HepG2 (cell line): ENCODE measurements around the gene DEDD2. TPM values are rescaled to one million over a fixed set of nuclear protein-coding genes. Genes with fewer than 3 reads are reported as not detected.
A peak's percentile ranks its signal among the peaks of the same experiment; 100 is the strongest.

Experiments
- ATAC-seq: fragments of 200-7000 bp; cut with Tn5 transposase; 3 replicates; pipeline ENCODE4 v1.9.1; 2020; ENCODE audit warnings: mild to moderate bottlenecking, moderate library complexity
- BruUV-seq: library from RNA; stranded (reverse); fragments of 400-500 nt; replicated peaks from 2 replicates; lab custom pipeline; 2021; lab: Mats Ljungman, UMichigan
- CTCF ChIA-PET: fragments of 300-600 bp; formaldehyde crosslinking; extraction: SDS; loops from one replicate; lab custom pipeline; 2021; ENCODE audit warnings: low total read pairs, inconsistent platforms, low intra/inter-chr PET ratio; lab: Yijun Ruan, JAX
- POLR2A ChIA-PET: fragments of 350-600 bp; sonication (Branson Sonifier 250); formaldehyde crosslinking; loops from one replicate; lab custom pipeline; 2020; ENCODE audit warnings: antibody characterized with exemption, inconsistent platforms; lab: Yijun Ruan, JAX
- DNase-seq: peaks from one replicate; pipeline ENCODE4 v3.0.0-alpha.2; 2015; ENCODE audit warnings: low spot score
- FAIRE-seq: peaks from 3 replicates; lab custom pipeline; 2011; peaks lifted over from hg19 to GRCh38; lab: Jason Lieb, UNC
- H2AFZ ChIP-seq: one replicate; pipeline ENCODE4 v1.6.1; 2011; ENCODE audit warnings: low read length, inconsistent platforms
- H3K27ac ChIP-seq: fragments of 300-600 bp; 3 replicates; pipeline ENCODE4 v1.8.0; 2011; ENCODE audit warnings: mixed run types, mild to moderate bottlenecking, mixed read lengths, low read length, inconsistent platforms; ENCODE audit not compliant: insufficient read depth; ENCODE audit errors: extremely low read length
- H3K27me3 ChIP-seq, 2 experiments: fragments of 200-600 bp in 1 of 2; 2 replicates in 1 of 2; 3 replicates in 1 of 2; pipeline versions ENCODE4 v1.6.0 to v1.8.0; 2011; ENCODE audit warnings: low read length in 2 of 2, mild to moderate bottlenecking in 2 of 2, moderate library complexity in 2 of 2, inconsistent platforms in 1 of 2; ENCODE audit not compliant: insufficient read depth in 2 of 2, control insufficient read depth in 1 of 2
- H3K36me3 ChIP-seq, 2 experiments: fragments of 200-600 bp in 1 of 2; replicated peaks in 1 of 2; 2 replicates in 1 of 2; 3 replicates in 1 of 2; pipeline versions ENCODE4 v1.5.1 to v1.8.0; 2011; ENCODE audit warnings: low read length in 2 of 2, inconsistent platforms in 1 of 2; ENCODE audit not compliant: insufficient read depth in 2 of 2, control insufficient read depth in 1 of 2
- H3K4me1 ChIP-seq: 2 replicates; pipeline ENCODE4 v1.5.1; 2012; ENCODE audit warnings: low read length, inconsistent platforms; ENCODE audit not compliant: insufficient read depth
- H3K4me2 ChIP-seq: 2 replicates; pipeline ENCODE4 v1.6.0; 2011; ENCODE audit warnings: low read depth, low read length, inconsistent platforms
- H3K4me3 ChIP-seq, 3 experiments: fragments of 200-600 bp in 1 of 3; sonication (generic), shearing (Covaris generic) in 1 of 3; replicated peaks in 1 of 3; 2 replicates each; pipeline ENCODE4 v1.5.1; 2011 to 2016; ENCODE audit warnings: low read length in 3 of 3, inconsistent platforms in 2 of 3, low read depth in 2 of 3, mild to moderate bottlenecking in 2 of 3, control low read depth in 1 of 3, mixed read lengths in 1 of 3; ENCODE audit not compliant: insufficient read depth in 1 of 3
- H3K79me2 ChIP-seq: one replicate; pipeline ENCODE4 v1.6.1; 2011; ENCODE audit warnings: low read length, inconsistent platforms; ENCODE audit not compliant: insufficient read depth
- H3K9ac ChIP-seq: 2 replicates; pipeline ENCODE4 v1.6.0; 2011; ENCODE audit warnings: mild to moderate bottlenecking, low read depth, low read length, inconsistent platforms; ENCODE audit not compliant: insufficient read depth
- H3K9me3 ChIP-seq: 2 replicates; pipeline ENCODE4 v1.5.1; 2012; ENCODE audit warnings: mild to moderate bottlenecking, low read length
- H4K20me1 ChIP-seq: 2 replicates; pipeline ENCODE4 v1.6.0; 2011; ENCODE audit warnings: inconsistent platforms, mild to moderate bottlenecking, low read length, moderate library complexity; ENCODE audit not compliant: insufficient read depth
- AGO1 ChIP-seq: fragments of 200-400 bp; formaldehyde crosslinking; IDR thresholded peaks from 2 replicates; pipeline ENCODE4 v1.6.1; 2017; ENCODE audit warnings: mild to moderate bottlenecking, low read depth, low read length, moderate library complexity; ENCODE audit not compliant: poor library complexity, severe bottlenecking
- AGO2 ChIP-seq: fragments of 200-400 bp; formaldehyde crosslinking; optimal IDR thresholded peaks from 2 replicates; pipeline ENCODE3; 2017; ENCODE audit warnings: mild to moderate bottlenecking, low read depth, low read length, moderate library complexity
- HNF4A ChIP-seq: sonication (generic); formaldehyde crosslinking; IDR thresholded peaks from 2 replicates; pipeline ENCODE4 v1.4.0; 2020; ENCODE audit warnings: missing genetic modification reagents
- KMT2B ChIP-seq: IDR thresholded peaks from 2 replicates; pipeline ENCODE4 v1.6.1; 2016; ENCODE audit warnings: missing genetic modification reagents, missing compliant biosample characterization
- POLR2G ChIP-seq: fragments of 200-400 bp; formaldehyde crosslinking; IDR thresholded peaks from 2 replicates; pipeline ENCODE4 v1.6.1; 2018; ENCODE audit warnings: mild to moderate bottlenecking, low read depth, low read length, moderate library complexity
- RXRA ChIP-seq: sonication (generic); formaldehyde crosslinking; IDR thresholded peaks from 2 replicates; pipeline ENCODE4 v1.5.1; 2020; ENCODE audit warnings: missing genetic modification reagents
- ZNF510 ChIP-seq: sonication (generic); formaldehyde crosslinking; IDR thresholded peaks from 2 replicates; pipeline ENCODE4 v1.4.0; 2020; ENCODE audit warnings: low read depth, mild to moderate bottlenecking, missing genetic modification reagents
- ZNF777 ChIP-seq: sonication (generic); formaldehyde crosslinking; IDR thresholded peaks from 2 replicates; pipeline ENCODE4 v1.4.0; 2020; ENCODE audit warnings: missing genetic modification reagents
- WGBS: methylation state at CpG from one replicate; pipeline ENCODE4 v1.1.6; 2017; ENCODE audit warnings: low lambda C conversion rate; 5-methylcytosine and 5-hydroxymethylcytosine counted together
- in situ Hi-C: cut with HindIII; loops from 2 replicates; pipeline ENCODE4 v1.10.0; 2017; ENCODE audit warnings: low pct_unique_long_range_greater_than_20kb; ENCODE audit not compliant: extremely low pct_ligation_motif_present
- intact Hi-C: fragments of 100-400 bp; cut with micrococcal nuclease; formaldehyde crosslinking; loops from one replicate; pipeline ENCODE4 v1.10.0; 2022; ENCODE audit not compliant: unreplicated experiment
- polyA plus RNA-seq, 8 experiments: library from polyadenylated mRNA; depleted of rRNA in 3 of 8; stranded (reverse) in 7 of 8; unstranded in 1 of 8; fragments of >200 nt; fragmentation: Illumina TruSeq in 4 of 8; extraction: Trizol in 4 of 8; gene quantifications; 2 replicates each; pipeline versions ENCODE4 v1.2.1 to v1.2.3, GENCODE V29; 2011 to 2016; ENCODE audit warnings: low read depth in 4 of 8, missing spikeins in 1 of 8, mixed read lengths in 1 of 8; ENCODE audit not compliant: insufficient read depth in 1 of 8
- total RNA-seq, 5 experiments: library from RNA; depleted of rRNA; stranded (reverse); fragments of >200 nt; fragmentation: Illumina TruSeq; extraction: Trizol; gene quantifications; 2 replicates each; pipeline ENCODE4 v1.2.3, GENCODE V29; 2016; ENCODE audit warnings: low read depth in 1 of 5

Gene DEDD2
- total and polyA plus RNA-seq, 2 of the 13 experiments (the other 11 are each of a cell fraction or from before 2014, with no cell fraction given), result 19.2 to 24.7 TPM

- FAIRE-seq, result no peak
- no CpG with 5 or more reads among the region's 11 CpGs for WGBS
- ATAC-seq, result no peak
- no peak overlapping the region for H3K4me3 ChIP-seq
- H3K4me2 ChIP-seq, result no peak overlapping the region
- H3K4me1 ChIP-seq, result peaks cover 24% of the 10 kb centered on the region
- in situ Hi-C loops (no loop called here), intact Hi-C loops (no loop called here)
- H3K79me2 ChIP-seq, result no peaks in the 10 kb centered on the region
- H3K36me3 ChIP-seq, result peaks cover 24 to 67% of the 10 kb centered on the region in 2 experiments; a peak in 4 of 5 replicates
- no peak overlapping the region for H3K27ac ChIP-seq
- no peak overlapping the region for H2AFZ ChIP-seq
- TF ChIP-seq AGO2, result peak; percentile 51
- no peak for TF ChIP-seq ZNF777 (CRISPR knock-in tag)
- TF ChIP-seq ZNF510, result no peak
- TF ChIP-seq AGO1, result peak; percentile 40
- H3K27me3 ChIP-seq, result no peaks in the 10 kb centered on the region
- no TSS peak for BruUV-seq
- H3K9ac ChIP-seq, result no peak overlapping the region
- POLR2A ChIA-PET, result interaction anchor here (1.7 to 4.0 kb wide), 2 partner anchors 9 to 14 kb away, joined by 7 to 21 read pairs; partner anchors contain the start of genes GSK3A and ZNF526
- no peaks in the 10 kb centered on the region for H3K9me3 ChIP-seq
- DNase-seq, result no peak
- H4K20me1 ChIP-seq, result no peaks in the 10 kb centered on the region
- CTCF ChIA-PET, result no interaction called here
These were observed 16.9 kb upstream of the DEDD2 start for GRCh38 chr19:42234364-42234763.

- DNase-seq (no peak), FAIRE-seq (no peak), ATAC-seq (peak; percentile 28)
- POLR2A ChIA-PET, result interaction anchor here (1.0 to 4.0 kb wide), 3 partner anchors 9 to 69 kb away, joined by 3 to 21 read pairs (median 4); partner anchors contain the start of genes DEDD2, GSK3A and PAFAH1B3
- Histone ChIP-seq H4K20me1 (no peaks in the 10 kb centered on the region), H3K4me3 (no peak overlapping the region), H3K9ac (peak overlapping the region; percentile 14; the same call in 1 of the 2 replicates), H3K79me2 (no peaks in the 10 kb centered on the region), H3K4me1 (peaks cover 30% of the 10 kb centered on the region), H3K9me3 (no peaks in the 10 kb centered on the region), H3K27me3 (no peaks in the 10 kb centered on the region), H3K36me3 (peaks cover 24 to 67% of the 10 kb centered on the region in 2 experiments; a peak in 4 of 5 replicates), H3K4me2 (no peak overlapping the region), H3K27ac (peak overlapping the region; percentile 35), H2AFZ (no peak overlapping the region)
- TF ChIP-seq HNF4A (CRISPR knock-in tag) (peak; percentile 49; the same call in 1 of the 2 replicates), RXRA (CRISPR knock-in tag) (peak; percentile 22; the same call in 1 of the 2 replicates), KMT2B (CRISPR knock-in tag) (no peak), POLR2G (peak; percentile 46)
- CTCF ChIA-PET, result no interaction called here
- in situ Hi-C loops (no loop called here), intact Hi-C loops (no loop called here)
- WGBS, result 60% methylated on average over 5 of the region's 6 CpGs
- BruUV-seq, result no TSS peak
These were observed 16.3 kb upstream of the DEDD2 start for GRCh38 chr19:42233678-42234292.
